Right ventricle myocardium superior (tissue), 1 donor: ENCODE results near the gene BAHCC1. TPM values are rescaled to one million over a fixed set of nuclear protein-coding genes. Genes with fewer than 3 reads are reported as not detected.
"Not testable (repeated sequence)": the region's sequence is repeated elsewhere in the genome, so short reads cannot be mapped to it uniquely, and the experiment has no call there.

Experiments
- ATAC-seq: fragments of 200-7000 bp; cut with Tn5 transposase; one replicate; pipeline ENCODE4 v1.9.1; 2020; ENCODE audit warnings: mild to moderate bottlenecking; ENCODE audit not compliant: poor library complexity
- DNase-seq: peaks from one replicate; pipeline ENCODE4 v3.0.0-alpha.2; 2020
- intact Hi-C: fragments of 100-400 bp; cut with DNase I; formaldehyde crosslinking; loops from one replicate; pipeline ENCODE4 v1.11.2; 2022
- long read RNA-seq: library from polyadenylated mRNA; unstranded; transcript quantifications from one replicate; pipeline ENCODE4 v2.0.0, GENCODE V29; 2021
- total RNA-seq: library from RNA; stranded (reverse); fragmentation: NEBNext Ultra II Directional; extraction: Animal tissue kit (Norgen Biotek cat#: 25700); gene quantifications from one replicate; pipeline ENCODE4 v1.2.1, GENCODE V29; 2021
- donor health status: DM: no; HTN: yes; CAD: no; lungs with severe emphysema.

The BAHCC1 gene
- total RNA-seq = 8.0 TPM
- long read RNA-seq, partial matches to known transcripts = 3 of 12 reads
- long read RNA-seq, other reads (novel, unspliced or antisense) = 9 of 12 reads

- intact Hi-C loops = loop anchor here (5.0 kb wide), 1 partner anchor 98 kb away; the partner anchor contains the start of gene SLC38A10
- ATAC-seq (peak; percentile 85), DNase-seq (peak; percentile 100)
These were observed at the start of gene BAHCC1 for GRCh38 chr17:81394921-81395599. BAHCC1 (plus strand) TSS chr17:81395457; CDS start chr17:81399740, 4,283 bp downstream.

- peak; percentile 89 for ATAC-seq
- intact Hi-C loops = no loop called here
- peak; percentile 100 for DNase-seq
These were observed 49.0 kb upstream of the BAHCC1 start for GRCh38 chr17:81346090-81346907.

- DNase-seq (no peak), ATAC-seq (no peak)
- intact Hi-C loops = no loop called here
These were observed 48.3 kb upstream of the BAHCC1 start for GRCh38 chr17:81346908-81347349.

- ATAC-seq (no peak), DNase-seq (no peak)
- intact Hi-C loops = no loop called here
These were observed 47.8 kb upstream of the BAHCC1 start for GRCh38 chr17:81347437-81347836.

- ATAC-seq (no peak), DNase-seq (no peak)
- intact Hi-C loops = no loop called here
These were observed 46.9 kb upstream of the BAHCC1 start for GRCh38 chr17:81348097-81349055.

- intact Hi-C loops = no loop called here
- ATAC-seq = no peak
- no peak for DNase-seq
These were observed 45.6 kb upstream of the BAHCC1 start for GRCh38 chr17:81349397-81350319.

GRCh38 chr17:81350320-81350890, 44.9 kb upstream of the BAHCC1 start:
- ATAC-seq (no peak), DNase-seq (no peak)
- intact Hi-C loops = no loop called here

GRCh38 chr17:81351329-81352052, 43.8 kb upstream of the BAHCC1 start:
- DNase-seq, ATAC-seq, intact Hi-C loops: not testable (repeated sequence)

GRCh38 chr17:81352056-81352455, 43.2 kb upstream of the BAHCC1 start:
- DNase-seq, intact Hi-C loops, ATAC-seq: not testable (repeated sequence)

GRCh38 chr17:81354252-81354953, 40.9 kb upstream of the BAHCC1 start:
- no peak for ATAC-seq
- intact Hi-C loops = no loop called here
- no peak for DNase-seq

GRCh38 chr17:81354954-81355347, 40.3 kb upstream of the BAHCC1 start:
- intact Hi-C loops = no loop called here
- DNase-seq (no peak), ATAC-seq (no peak)

- intact Hi-C loops = no loop called here
- ATAC-seq (no peak), DNase-seq (no peak)
These were observed 36.0 kb upstream of the BAHCC1 start for GRCh38 chr17:81359218-81359617.

- ATAC-seq, DNase-seq, intact Hi-C loops: not testable (repeated sequence)
These were observed 33.3 kb upstream of the BAHCC1 start for GRCh38 chr17:81362001-81362400.

GRCh38 chr17:81364278-81365147, 30.7 kb upstream of the BAHCC1 start:
- peak; percentile 13 for ATAC-seq
- intact Hi-C loops = no loop called here
- no peak for DNase-seq

- intact Hi-C loops = no loop called here
These were observed 30.1 kb upstream of the BAHCC1 start for GRCh38 chr17:81365148-81365600.

More at GRCh38 chr17:81365148-81365600, 30.1 kb upstream of the BAHCC1 start:
- no peak for DNase-seq
- ATAC-seq = peak; percentile 83
